CD8-positive, alpha-beta memory T cell (primary cell): Measurements from ENCODE around the gene GET4. TPM values are rescaled to one million over a fixed set of nuclear protein-coding genes. Genes with fewer than 3 reads are reported as not detected.

Experiments used
- CTCF ChIA-PET: fragments of 350-600 bp; sonication (Branson Sonifier 250); formaldehyde crosslinking; loops from one replicate; lab custom pipeline; 2021; ENCODE audit warnings: antibody characterized with exemption; lab: Charles Lee
- POLR2A ChIA-PET: fragments of 350-600 bp; sonication (Branson Sonifier 250); formaldehyde crosslinking; loops from one replicate; lab custom pipeline; 2021; ENCODE audit warnings: antibody characterized with exemption; lab: Charles Lee
- DNase-seq, 5 donors: peaks; one replicate each; pipeline versions ENCODE4 v3.0.0 to v3.0.0-alpha.2; 2020 to 2022; ENCODE audit warnings: mixed read lengths in 1 of 5
- H3K27ac ChIP-seq: one replicate; pipeline ENCODE4 v1.7.0; 2013; ENCODE audit warnings: low read depth, mild to moderate bottlenecking, low read length, moderate library complexity
- H3K27me3 ChIP-seq: 2 replicates; pipeline ENCODE4 v1.7.0; 2013; ENCODE audit warnings: low read length, mild to moderate bottlenecking; ENCODE audit not compliant: insufficient read depth, poor library complexity, severe bottlenecking
- H3K36me3 ChIP-seq: 2 replicates; pipeline ENCODE4 v1.7.0; 2013; ENCODE audit warnings: mild to moderate bottlenecking, low read length, moderate library complexity; ENCODE audit not compliant: insufficient read depth
- H3K4me1 ChIP-seq: 2 replicates; pipeline ENCODE4 v1.7.0; 2013; ENCODE audit warnings: mild to moderate bottlenecking, low read length, moderate library complexity; ENCODE audit not compliant: insufficient read depth
- H3K4me3 ChIP-seq: 2 replicates; pipeline ENCODE4 v1.7.0; 2013; ENCODE audit warnings: mild to moderate bottlenecking, low read length
- H3K9me3 ChIP-seq: 2 replicates; pipeline ENCODE4 v1.7.0; 2013; ENCODE audit warnings: mild to moderate bottlenecking, low read length
- H3K27ac Mint-ChIP-seq, 8 donors: one replicate each; pipeline ENCODE4 v1.8.0; 2020 to 2021; ENCODE audit warnings: mixed read lengths in 8 of 8, mild to moderate bottlenecking in 6 of 8, inconsistent platforms in 3 of 8, moderate library complexity in 3 of 8
- H3K27me3 Mint-ChIP-seq, 2 donors: one replicate each; pipeline ENCODE4 v1.8.0; 2020 to 2021; ENCODE audit warnings: mixed read lengths in 2 of 2, mild to moderate bottlenecking in 1 of 2, moderate library complexity in 1 of 2
- H3K36me3 Mint-ChIP-seq, 3 donors: one replicate each; pipeline ENCODE4 v1.8.0; 2020 to 2021; ENCODE audit warnings: mixed read lengths in 3 of 3, inconsistent platforms in 1 of 3, mild to moderate bottlenecking in 1 of 3
- H3K4me1 Mint-ChIP-seq, 3 donors: one replicate each; pipeline ENCODE4 v1.8.0; 2020 to 2021; ENCODE audit warnings: mixed read lengths in 3 of 3, inconsistent platforms in 1 of 3, mild to moderate bottlenecking in 1 of 3
- H3K4me3 Mint-ChIP-seq, 7 donors: one replicate each; pipeline ENCODE4 v1.8.0; 2020 to 2021; ENCODE audit warnings: mixed read lengths in 7 of 7, mild to moderate bottlenecking in 6 of 7, moderate library complexity in 4 of 7, inconsistent platforms in 2 of 7
- H3K9me3 Mint-ChIP-seq, 5 donors: one replicate each; pipeline ENCODE4 v1.8.0; 2020 to 2022; ENCODE audit warnings: mixed read lengths in 5 of 5, mild to moderate bottlenecking in 3 of 5, moderate library complexity in 2 of 5, inconsistent platforms in 1 of 5
- polyA plus RNA-seq: library from polyadenylated mRNA; unstranded; fragments of 300-500 nt; fragmentation: Illumina TruSeq; gene quantifications from one replicate; pipeline ENCODE4 v1.2.3, GENCODE V29; 2021
- total RNA-seq, 2 experiments: library from RNA; stranded (reverse); gene quantifications; one replicate each; pipeline ENCODE4 v1.2.3, GENCODE V29; 2021

Gene GET4
- total and polyA plus RNA-seq, 3 experiments from 2014 or later: 33.6 to 44.9 (median 39.9) TPM

DNA sequence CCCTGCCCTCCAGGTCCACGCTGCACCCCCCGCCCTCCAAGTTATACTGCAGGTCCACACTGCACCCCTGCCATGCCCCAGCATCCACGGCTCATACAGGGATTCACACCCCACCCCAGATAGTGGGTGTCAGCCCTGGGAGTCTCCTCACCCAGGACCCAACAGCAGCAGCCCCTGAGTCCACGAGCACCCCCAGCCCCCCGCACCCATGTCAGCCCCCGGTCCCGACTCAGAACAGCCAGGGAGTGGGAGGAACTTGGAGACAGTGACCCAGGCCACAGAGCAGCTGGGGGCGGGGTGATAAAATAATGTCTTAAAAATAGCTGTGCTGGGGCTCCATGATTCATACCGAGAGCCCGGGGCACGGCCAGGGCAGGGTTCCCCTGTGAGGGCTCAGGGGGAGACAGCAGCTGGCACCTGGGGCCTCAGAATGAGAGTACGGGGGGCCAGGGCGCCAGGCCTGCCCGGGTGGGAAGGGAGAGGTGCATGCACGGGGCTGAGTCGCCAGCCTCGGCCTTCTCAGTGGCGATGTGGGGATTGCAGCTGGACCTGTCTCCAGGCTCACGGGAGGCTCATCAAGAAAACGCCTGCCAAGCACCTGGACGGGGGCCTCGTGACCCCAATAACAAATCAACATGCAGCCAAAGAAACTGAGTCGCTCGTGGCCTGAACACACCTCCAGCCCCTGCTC, 48.3 kb downstream of the GET4 start:
- DNase-seq: peak in 3 of 5 donors; percentile 40 to 73 (median 46)
- no peaks in the 10 kb centered on the region for H3K27me3 Mint-ChIP-seq
- Histone ChIP-seq H3K27me3 (no peaks in the 10 kb centered on the region), H3K4me1 (peaks cover 38% of the 10 kb centered on the region), H3K27ac (peak overlapping the region; percentile 12), H3K36me3 (no peaks in the 10 kb centered on the region), H3K4me3 (no peak overlapping the region), H3K9me3 (no peaks in the 10 kb centered on the region)
- no peaks in the 10 kb centered on the region for H3K9me3 Mint-ChIP-seq
- ChIA-PET POLR2A (interaction anchor here (0.5 to 1.8 kb wide), 4 partner anchors 23 to 110 kb away, joined by 4 to 7 read pairs (median 5); partner anchors contain the start of genes ADAP1 and COX19), CTCF (interaction anchor here (1.1 to 2.7 kb wide), 4 partner anchors 15 to 69 kb away, joined by 3 to 13 read pairs (median 5); partner anchors contain the start of gene ADAP1)
- H3K4me1 Mint-ChIP-seq: peaks cover 29 to 67% (median 45%) of the 10 kb centered on the region in 3 donors
- peak overlapping the region; percentile 86 to 98 (median 95) for H3K27ac Mint-ChIP-seq
- H3K4me3 Mint-ChIP-seq: peak overlapping the region; percentile 75 to 95 (median 83)
- H3K36me3 Mint-ChIP-seq: no peaks in the 10 kb centered on the region

DNA sequence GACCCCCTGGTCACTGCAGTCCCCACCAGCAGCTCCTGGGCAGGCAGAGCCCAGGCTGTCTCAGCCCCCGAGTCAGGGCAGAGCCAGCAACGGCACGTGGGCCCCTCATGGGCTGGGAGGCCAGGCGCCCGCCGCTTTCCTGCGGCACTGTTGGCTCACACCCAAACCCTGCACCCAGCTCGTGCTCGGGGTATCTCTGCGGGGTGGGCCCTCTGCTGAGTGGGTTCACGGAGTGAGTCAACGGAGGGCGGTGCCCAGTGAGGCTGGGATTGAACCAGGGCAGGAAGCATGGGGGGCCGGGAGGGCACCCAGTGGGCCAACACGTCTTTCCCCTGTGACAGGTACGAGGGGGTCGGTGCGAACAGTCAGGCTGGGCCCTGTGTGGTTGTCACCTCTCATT, 49.2 kb downstream of the GET4 start:
- H3K27me3 ChIP-seq: no peaks in the 10 kb centered on the region
- peak; percentile 70 to 93 (median 79) for DNase-seq
- no peaks in the 10 kb centered on the region for H3K36me3 ChIP-seq
- no peaks in the 10 kb centered on the region for H3K9me3 ChIP-seq
- Mint-ChIP-seq H3K4me3 (peak overlapping the region; percentile 63 to 87 (median 70)), H3K36me3 (peaks cover 0 to 2% (median 0%) of the 10 kb centered on the region in 3 donors), H3K27ac (peak overlapping the region; percentile 85 to 98 (median 94)), H3K4me1 (peaks cover 36 to 73% (median 50%) of the 10 kb centered on the region in 3 donors), H3K9me3 (no peaks in the 10 kb centered on the region), H3K27me3 (no peaks in the 10 kb centered on the region)
- ChIA-PET CTCF (interaction anchor here (1.1 to 2.7 kb wide), 4 partner anchors 16 to 68 kb away, joined by 3 to 13 read pairs (median 5); partner anchors contain the start of gene ADAP1), POLR2A (interaction anchor here (1.1 to 1.8 kb wide), 2 partner anchors 28 to 50 kb away, joined by 4 to 6 read pairs; partner anchors contain the start of genes ADAP1 and COX19)
- peaks cover 38% of the 10 kb centered on the region for H3K4me1 ChIP-seq
- no peak overlapping the region for H3K27ac ChIP-seq
- no peak overlapping the region for H3K4me3 ChIP-seq

DNA sequence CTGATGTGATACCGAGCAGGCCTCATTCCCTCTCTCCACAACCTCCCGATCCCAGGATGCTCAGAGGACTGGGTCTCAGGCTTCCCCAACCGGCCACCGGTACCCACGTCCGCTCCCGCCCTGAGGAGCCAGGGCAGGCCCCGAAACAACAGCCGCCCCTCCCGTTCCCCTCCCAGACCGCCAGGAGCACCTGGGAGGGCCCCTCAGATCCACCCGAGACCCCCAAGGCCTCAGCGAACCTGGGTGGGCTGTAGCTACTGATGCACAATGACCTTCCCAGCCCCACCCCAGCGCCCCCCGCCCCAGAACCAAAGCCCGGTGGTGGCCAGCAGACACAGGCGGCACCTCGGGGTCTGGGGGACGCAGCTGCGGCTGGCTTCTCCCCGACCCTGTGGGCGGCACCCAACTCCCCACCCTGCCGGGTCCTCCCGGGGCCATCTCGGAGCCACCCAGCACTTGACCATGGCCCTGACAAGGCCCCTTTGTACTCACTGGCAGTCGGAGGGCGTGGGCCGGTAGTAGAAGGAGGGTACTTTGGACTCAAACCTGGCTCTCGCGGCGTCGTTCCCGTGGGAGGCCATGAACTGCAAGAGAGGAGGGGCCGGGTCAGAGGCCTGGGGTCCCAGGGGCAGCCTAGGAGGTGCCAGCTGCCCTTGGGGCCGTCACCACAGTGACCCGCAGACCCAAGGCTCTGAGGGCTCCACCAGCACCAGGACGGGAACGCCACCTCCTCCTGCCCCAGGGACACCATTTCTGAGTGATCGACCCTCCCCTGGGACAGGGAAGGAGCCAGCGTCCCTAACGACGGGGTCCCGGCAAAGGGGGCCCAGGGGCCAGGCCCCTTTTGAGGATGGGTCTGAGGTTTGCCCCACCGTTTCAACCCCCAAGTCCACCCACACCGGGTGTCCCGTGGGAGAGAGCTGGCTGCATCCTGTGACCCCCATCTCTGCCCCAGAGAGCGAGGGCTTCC, 50.0 kb downstream of the GET4 start:
- Histone ChIP-seq H3K4me1 (peaks cover 32% of the 10 kb centered on the region), H3K36me3 (no peaks in the 10 kb centered on the region), H3K27me3 (no peaks in the 10 kb centered on the region), H3K4me3 (no peak overlapping the region), H3K9me3 (no peaks in the 10 kb centered on the region), H3K27ac (no peak overlapping the region)
- peak overlapping the region; percentile 85 to 98 (median 94) for H3K27ac Mint-ChIP-seq
- ChIA-PET POLR2A (interaction anchor here (1.8 kb wide), 1 partner anchor 28 kb away, joined by 6 read pairs; the partner anchor contains the start of gene ADAP1), CTCF (interaction anchor here (2.0 to 2.7 kb wide), 2 partner anchors 17 to 28 kb away, joined by 6 to 13 read pairs; partner anchors contain the start of gene ADAP1)
- H3K36me3 Mint-ChIP-seq: peaks cover 0 to 2% (median 0%) of the 10 kb centered on the region in 3 donors
- no peaks in the 10 kb centered on the region for H3K9me3 Mint-ChIP-seq
- peaks cover 30 to 65% (median 42%) of the 10 kb centered on the region in 3 donors for H3K4me1 Mint-ChIP-seq
- peak in 2 of 5 donors; percentile 0 to 49 for DNase-seq
- H3K27me3 Mint-ChIP-seq: no peaks in the 10 kb centered on the region
- H3K4me3 Mint-ChIP-seq: peak overlapping the region in 5 of 7 donors; percentile 63 to 87 (median 70)

DNA sequence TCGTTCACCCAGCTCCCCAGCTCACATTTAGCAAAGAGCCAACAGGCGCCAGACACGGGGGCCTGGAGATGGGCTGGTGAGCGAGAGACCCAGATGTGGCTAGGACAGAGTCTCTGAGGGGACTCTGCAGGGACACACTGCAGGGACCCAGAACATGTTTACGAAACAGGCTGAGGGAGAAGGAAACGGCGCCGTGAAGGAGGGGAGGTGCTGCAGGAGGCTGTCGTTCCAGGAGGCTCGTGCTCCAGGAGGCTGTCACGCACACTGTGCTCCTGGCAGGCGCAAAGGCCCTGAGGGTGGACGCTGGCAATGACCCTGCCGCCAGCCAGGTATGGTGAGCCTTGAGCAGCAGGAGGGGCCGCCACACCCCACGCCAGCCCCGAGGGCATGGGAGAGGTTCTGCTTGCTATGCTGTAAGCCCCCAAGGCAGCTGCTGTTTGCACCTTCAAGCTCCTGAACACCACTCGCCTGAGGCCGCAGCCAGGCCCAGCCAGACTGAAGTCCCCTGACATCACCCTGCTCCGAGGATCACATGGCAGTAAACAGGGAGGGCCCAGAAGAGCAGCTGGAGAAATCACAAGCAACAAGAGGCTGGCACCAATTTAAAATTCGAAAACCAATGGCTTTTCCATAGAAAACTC, 50.8 kb downstream of the GET4 start:
- Histone ChIP-seq H3K4me3 (no peak overlapping the region), H3K27me3 (no peaks in the 10 kb centered on the region), H3K27ac (no peak overlapping the region), H3K36me3 (no peaks in the 10 kb centered on the region), H3K9me3 (no peaks in the 10 kb centered on the region), H3K4me1 (peaks cover 23% of the 10 kb centered on the region)
- CTCF ChIA-PET: interaction anchor here (0.9 to 2.7 kb wide), 2 partner anchors 17 to 26 kb away, joined by 3 to 13 read pairs; no protein-coding TSS in a partner anchor
- peak overlapping the region in 4 of 7 donors; percentile 29 to 56 (median 47) for H3K4me3 Mint-ChIP-seq
- H3K27me3 Mint-ChIP-seq: no peaks in the 10 kb centered on the region
- peak in 2 of 5 donors; percentile 1 to 40 for DNase-seq
- POLR2A ChIA-PET: no interaction called here
- peak overlapping the region in 7 of 8 donors; percentile 57 to 90 (median 86) for H3K27ac Mint-ChIP-seq
- peaks cover 0 to 2% (median 0%) of the 10 kb centered on the region in 3 donors for H3K36me3 Mint-ChIP-seq
- H3K4me1 Mint-ChIP-seq: peaks cover 28 to 57% (median 41%) of the 10 kb centered on the region in 3 donors
- no peaks in the 10 kb centered on the region for H3K9me3 Mint-ChIP-seq

DNA sequence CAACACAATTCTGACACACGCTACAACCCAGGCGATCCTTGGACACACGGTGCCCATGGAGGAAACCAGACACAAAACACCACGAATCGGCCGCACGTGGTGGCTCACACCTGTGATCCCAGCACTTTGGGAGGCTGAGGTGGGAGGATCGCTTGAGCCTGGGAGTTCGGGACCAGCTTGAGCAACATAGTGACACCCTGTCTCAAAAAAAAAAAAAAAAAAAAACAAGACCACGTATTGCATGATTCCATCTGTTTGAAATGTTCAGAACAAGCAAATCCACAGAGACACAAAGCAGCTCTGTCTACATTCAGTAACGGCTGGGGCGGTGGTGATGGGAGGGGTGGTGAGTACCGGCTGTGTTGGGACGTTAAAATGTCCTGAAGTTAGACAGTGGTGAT, 53.0 kb downstream of the GET4 start:
- CTCF ChIA-PET: interaction anchor here (1.4 kb wide), 1 partner anchor 53 kb away, joined by 3 read pairs; the partner anchor contains the start of gene GET4
- Mint-ChIP-seq H3K9me3 (no peaks in the 10 kb centered on the region), H3K27me3 (no peaks in the 10 kb centered on the region), H3K27ac (peak overlapping the region; percentile 78 to 98 (median 86)), H3K4me1 (peaks cover 28 to 42% (median 35%) of the 10 kb centered on the region in 3 donors), H3K36me3 (peaks cover 0 to 2% (median 0%) of the 10 kb centered on the region in 3 donors), H3K4me3 (peak overlapping the region in 5 of 7 donors; percentile 9 to 79 (median 23))
- peaks cover 12% of the 10 kb centered on the region for H3K4me1 ChIP-seq
- no peaks in the 10 kb centered on the region for H3K9me3 ChIP-seq
- peak in 2 of 5 donors; percentile 1 to 39 for DNase-seq
- H3K27ac ChIP-seq: no peak overlapping the region
- H3K4me3 ChIP-seq: no peak overlapping the region
- POLR2A ChIA-PET: interaction anchor here (1.1 kb wide), 1 partner anchor 16 kb away, joined by 9 read pairs; no protein-coding TSS in a partner anchor
- no peaks in the 10 kb centered on the region for H3K36me3 ChIP-seq
- H3K27me3 ChIP-seq: no peaks in the 10 kb centered on the region

DNA sequence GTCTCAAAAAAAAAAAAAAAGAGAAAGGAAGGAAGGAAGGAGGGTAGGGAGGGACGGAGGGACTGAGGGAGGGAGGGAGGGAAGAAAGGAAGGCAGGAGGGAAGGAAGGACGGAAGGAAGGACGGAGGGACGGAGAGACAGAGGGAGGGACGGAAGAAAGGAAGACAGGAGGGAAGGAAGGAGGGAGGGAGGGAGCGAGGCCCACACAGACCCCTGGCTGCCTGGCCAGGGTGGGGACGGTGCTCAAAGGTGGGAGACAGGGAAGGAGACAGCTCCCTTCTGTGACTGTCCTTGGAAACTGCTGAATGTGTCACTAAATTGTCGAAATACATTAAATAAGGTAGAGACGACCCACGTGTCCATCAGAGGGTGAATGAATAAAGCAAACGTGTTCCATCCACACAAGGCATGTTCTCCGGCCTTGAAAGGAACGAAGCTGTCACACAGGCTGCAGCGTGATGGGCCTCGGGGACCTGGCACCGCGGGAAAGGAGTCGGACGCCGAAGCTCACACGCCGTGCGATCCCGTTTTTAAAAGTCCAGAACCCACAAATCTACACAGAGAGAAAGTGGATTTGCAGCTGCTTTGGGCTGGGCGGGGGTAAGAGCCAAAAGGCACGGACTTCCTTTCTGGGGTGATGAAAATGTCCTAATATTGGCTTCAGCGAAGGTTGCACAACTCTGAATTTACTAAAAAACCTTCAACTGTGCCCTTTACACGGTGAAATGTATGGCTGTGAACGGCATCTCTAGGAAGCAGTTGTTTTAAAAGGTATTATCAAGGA, 54.8 kb downstream of the GET4 start:
- H3K27ac Mint-ChIP-seq: peak overlapping the region in 5 of 8 donors; percentile 23 to 96 (median 47)
- ChIA-PET CTCF (interaction anchor here (0.5 to 1.5 kb wide), 4 partner anchors 21 to 135 kb away, joined by 3 read pairs; no protein-coding TSS in a partner anchor), POLR2A (no interaction called here)
- DNase-seq: peak in 1 of 5 donors; percentile 38
- no peaks in the 10 kb centered on the region for H3K4me1 ChIP-seq
- H3K27me3 Mint-ChIP-seq: no peaks in the 10 kb centered on the region
- H3K4me3 Mint-ChIP-seq: no peak overlapping the region
- no peak overlapping the region for H3K4me3 ChIP-seq
- H3K27me3 ChIP-seq: no peaks in the 10 kb centered on the region
- H3K27ac ChIP-seq: no peak overlapping the region
- peaks cover 0 to 2% (median 0%) of the 10 kb centered on the region in 3 donors for H3K36me3 Mint-ChIP-seq
- H3K9me3 ChIP-seq: no peaks in the 10 kb centered on the region
- H3K4me1 Mint-ChIP-seq: peaks cover 24 to 33% (median 27%) of the 10 kb centered on the region in 3 donors
- H3K9me3 Mint-ChIP-seq: no peaks in the 10 kb centered on the region
- H3K36me3 ChIP-seq: no peaks in the 10 kb centered on the region
